SK-N-SH (cell line): Measurements from ENCODE around the gene NR3C1.

ENCODE experiments used
- EP300 ChIP-seq, 2 experiments: IDR thresholded peaks; 2 replicates each; pipeline versions ENCODE4 v1.4.0 to v1.6.1; 2012; ENCODE audit warnings: borderline replicate concordance in 1 of 2, low read depth in 1 of 2, low read length in 1 of 2
- EZH2phosphoT487 ChIP-seq: fragments of 200-600 bp; sonication (generic); IDR thresholded peaks from 2 replicates; pipeline ENCODE4 v1.6.1; 2017; ENCODE audit warnings: low read depth, mixed run types, mild to moderate bottlenecking, antibody characterized with exemption, moderate library complexity, borderline replicate concordance
- FOXM1 ChIP-seq: IDR thresholded peaks from 2 replicates; pipeline ENCODE4 v1.4.0; 2012; ENCODE audit warnings: low read depth, mild to moderate bottlenecking
- JUND ChIP-seq: IDR thresholded peaks from 2 replicates; pipeline ENCODE4 v1.4.0; 2012
- NRF1 ChIP-seq: IDR thresholded peaks from 2 replicates; pipeline ENCODE4 v1.6.1; 2012; ENCODE audit warnings: low read depth, mild to moderate bottlenecking, low read length
- POLR2AphosphoS5 ChIP-seq: IDR thresholded peaks from 2 replicates; pipeline ENCODE4 v1.6.1; 2012; ENCODE audit warnings: low read depth, low read length
- RFX5 ChIP-seq: IDR thresholded peaks from 2 replicates; pipeline ENCODE4 v1.6.1; 2012; ENCODE audit warnings: mild to moderate bottlenecking, improper control_type of control experiment, low read length
- RXRA ChIP-seq: IDR thresholded peaks from 2 replicates; pipeline ENCODE4 v1.4.0; 2012; ENCODE audit warnings: low read depth, mild to moderate bottlenecking, borderline replicate concordance
- TCF12 ChIP-seq: IDR thresholded peaks from 2 replicates; pipeline ENCODE4 v1.4.0; 2012
- TEAD4 ChIP-seq: IDR thresholded peaks from 2 replicates; pipeline ENCODE4 v1.4.0; 2012; ENCODE audit warnings: mild to moderate bottlenecking, borderline replicate concordance; ENCODE audit not compliant: insufficient read depth
- TF ChIP-seq, protein P1 (sequence below): IDR thresholded peaks from 2 replicates; pipeline ENCODE4 v1.4.0; 2012; ENCODE audit warnings: low read depth, borderline replicate concordance
- TF ChIP-seq, protein P2 (sequence below): fragments of 200-600 bp; sonication (generic); IDR thresholded peaks from 2 replicates; pipeline ENCODE4 v1.6.1; 2017; ENCODE audit warnings: antibody characterized with exemption, mild to moderate bottlenecking, moderate library complexity

DNA sequence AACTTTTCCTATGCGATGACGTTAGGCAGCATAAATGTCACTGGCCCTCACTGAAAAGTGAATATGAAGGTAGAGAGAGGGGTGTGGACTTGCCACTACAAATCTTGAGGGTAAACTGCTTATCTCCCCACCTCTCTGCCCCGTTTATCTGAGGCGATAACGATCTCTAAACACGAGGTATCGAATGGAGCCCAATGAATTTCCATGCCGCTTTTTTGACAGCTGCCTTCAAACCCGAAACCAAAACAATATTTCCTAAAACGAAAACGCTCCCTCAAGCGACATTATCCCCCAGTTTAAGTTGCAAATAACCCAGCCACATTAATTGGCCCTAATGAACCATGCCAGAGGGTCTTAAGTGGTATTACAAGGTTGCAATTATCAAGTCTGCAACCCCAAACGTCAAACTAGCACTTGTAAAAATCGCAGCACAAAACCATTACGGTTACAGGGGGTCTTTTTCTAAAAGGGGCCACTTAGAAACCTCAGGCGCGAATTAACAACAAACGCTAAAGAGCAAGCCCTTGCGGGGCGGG lies 1.4 kb downstream of the NR3C1 start:
- TF ChIP-seq NRF1 (no peak), RXRA (no peak), EZH2phosphoT487 (no peak), TCF12 (no peak), FOXM1 (no peak), RFX5 (no peak), TEAD4 (no peak), JUND (no peak), POLR2AphosphoS5 (no peak), EP300 (IDR thresholded peaks at IDR 0.05; ENCODE audit: borderline replicate concordance in 1 of 2, low read depth in 1 of 2, low read length in 1 of 2) (no peak)
- TF ChIP-seq, protein P1, sequence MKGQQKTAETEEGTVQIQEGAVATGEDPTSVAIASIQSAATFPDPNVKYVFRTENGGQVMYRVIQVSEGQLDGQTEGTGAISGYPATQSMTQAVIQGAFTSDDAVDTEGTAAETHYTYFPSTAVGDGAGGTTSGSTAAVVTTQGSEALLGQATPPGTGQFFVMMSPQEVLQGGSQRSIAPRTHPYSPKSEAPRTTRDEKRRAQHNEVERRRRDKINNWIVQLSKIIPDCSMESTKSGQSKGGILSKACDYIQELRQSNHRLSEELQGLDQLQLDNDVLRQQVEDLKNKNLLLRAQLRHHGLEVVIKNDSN: no peak
- TF ChIP-seq, protein P2, sequence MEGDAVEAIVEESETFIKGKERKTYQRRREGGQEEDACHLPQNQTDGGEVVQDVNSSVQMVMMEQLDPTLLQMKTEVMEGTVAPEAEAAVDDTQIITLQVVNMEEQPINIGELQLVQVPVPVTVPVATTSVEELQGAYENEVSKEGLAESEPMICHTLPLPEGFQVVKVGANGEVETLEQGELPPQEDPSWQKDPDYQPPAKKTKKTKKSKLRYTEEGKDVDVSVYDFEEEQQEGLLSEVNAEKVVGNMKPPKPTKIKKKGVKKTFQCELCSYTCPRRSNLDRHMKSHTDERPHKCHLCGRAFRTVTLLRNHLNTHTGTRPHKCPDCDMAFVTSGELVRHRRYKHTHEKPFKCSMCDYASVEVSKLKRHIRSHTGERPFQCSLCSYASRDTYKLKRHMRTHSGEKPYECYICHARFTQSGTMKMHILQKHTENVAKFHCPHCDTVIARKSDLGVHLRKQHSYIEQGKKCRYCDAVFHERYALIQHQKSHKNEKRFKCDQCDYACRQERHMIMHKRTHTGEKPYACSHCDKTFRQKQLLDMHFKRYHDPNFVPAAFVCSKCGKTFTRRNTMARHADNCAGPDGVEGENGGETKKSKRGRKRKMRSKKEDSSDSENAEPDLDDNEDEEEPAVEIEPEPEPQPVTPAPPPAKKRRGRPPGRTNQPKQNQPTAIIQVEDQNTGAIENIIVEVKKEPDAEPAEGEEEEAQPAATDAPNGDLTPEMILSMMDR: no peak
